Hepatic stellate cell (primary cell): ENCODE data around the gene CELSR1.
"Not testable (repeated sequence)": the region's sequence is repeated elsewhere in the genome, so short reads cannot be mapped to it uniquely, and the experiment has no call there.

Source experiments
- DNase-seq: peaks from one replicate; pipeline ENCODE4 v3.0.0; 2011; ENCODE audit warnings: low spot score

Gene CELSR1

DNA sequence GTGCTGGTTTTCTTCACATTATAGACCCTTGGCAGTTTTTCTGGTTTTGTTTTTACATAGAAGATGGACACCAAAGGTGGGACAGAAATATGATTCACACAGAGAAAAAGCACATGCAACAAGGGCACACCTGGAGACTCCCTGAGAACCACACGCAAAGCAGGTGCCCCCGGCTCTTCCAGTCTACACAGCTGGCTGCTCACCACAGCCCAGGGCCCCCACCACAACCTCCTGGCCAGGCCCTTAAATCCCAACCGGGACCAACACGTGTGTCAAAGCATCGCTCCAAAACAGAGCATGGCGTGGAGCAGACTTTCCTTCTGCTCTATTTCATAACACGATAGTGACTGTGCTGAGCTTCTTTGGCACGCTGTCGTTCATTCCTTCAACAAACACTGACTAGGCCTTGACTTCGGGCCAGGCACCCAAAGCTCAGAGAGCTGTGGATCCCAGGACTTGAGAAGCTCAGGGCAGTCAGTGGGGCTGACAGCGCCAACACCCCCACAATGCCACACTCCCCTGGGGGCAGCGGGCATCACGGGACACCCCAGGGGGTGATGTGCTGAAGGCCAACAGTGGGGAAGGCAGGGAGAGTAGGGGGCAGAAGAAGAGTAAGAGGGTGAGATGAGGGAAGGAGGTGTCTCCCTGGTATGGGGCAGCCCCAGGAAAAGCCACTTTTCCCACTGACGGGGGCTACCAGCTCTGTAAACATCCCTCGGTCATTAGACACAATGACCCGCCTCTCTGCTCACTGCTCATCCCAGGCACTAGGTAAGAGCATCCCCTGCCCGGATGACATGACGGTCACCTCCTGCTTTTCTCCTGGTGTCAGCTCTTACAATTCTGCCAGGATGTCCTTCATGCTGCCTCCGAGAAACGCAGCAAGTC lies 26.0 kb downstream of the CELSR1 start:
- no peak for DNase-seq

GRCh38 chr22:46509416-46510089 lies 27.9 kb downstream of the CELSR1 start:
- no peak for DNase-seq

GRCh38 chr22:46508491-46508999 lies 28.9 kb downstream of the CELSR1 start:
- DNase-seq = no peak

GRCh38 chr22:46507451-46508425 lies 29.7 kb downstream of the CELSR1 start:
- no peak for DNase-seq

DNA sequence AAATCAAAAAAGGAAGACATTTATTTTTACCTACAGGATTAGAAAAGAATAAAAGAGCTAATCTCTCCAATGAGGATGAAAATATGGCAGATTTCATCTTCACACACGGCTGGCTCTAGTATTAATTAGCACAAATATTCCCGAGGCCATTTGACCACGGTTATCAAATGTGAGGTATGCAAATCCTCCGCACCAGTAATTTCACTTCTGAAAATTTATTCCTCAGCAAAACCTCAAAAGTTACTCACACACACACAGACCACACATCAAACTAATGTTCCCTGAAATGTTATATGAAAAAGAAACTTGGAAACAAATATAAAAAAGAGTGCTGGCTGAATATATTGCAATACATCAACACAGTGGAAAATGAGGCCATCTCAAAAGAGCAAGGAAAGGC lies 32.8 kb downstream of the CELSR1 start:
- no peak for DNase-seq

GRCh38 chr22:46502440-46503175 lies 34.8 kb downstream of the CELSR1 start:
- no peak for DNase-seq

- DNase-seq = peak; percentile 73
Measured at GRCh38 chr22:46501701-46502100, 35.7 kb downstream of the CELSR1 start.

DNA sequence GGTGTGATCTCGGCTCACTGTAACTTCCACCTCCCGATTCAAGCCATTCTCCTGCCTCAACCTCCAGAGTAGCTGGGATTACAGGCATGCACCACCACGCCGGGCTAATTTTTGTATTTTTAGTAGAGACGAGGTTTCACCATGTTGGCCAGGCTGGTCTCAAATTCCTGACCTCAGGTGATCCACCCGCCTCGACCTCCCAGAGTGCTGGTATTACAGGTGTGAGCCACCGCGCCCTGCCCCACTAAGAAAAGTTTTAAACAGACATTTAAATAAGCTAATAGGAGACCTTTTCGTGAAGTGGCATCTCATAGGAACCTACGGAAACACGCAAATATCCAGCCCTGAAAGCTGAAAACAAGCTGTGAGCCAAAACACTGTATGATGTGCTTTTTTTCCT lies 36.2 kb downstream of the CELSR1 start:
- not testable (repeated sequence) for DNase-seq

DNA sequence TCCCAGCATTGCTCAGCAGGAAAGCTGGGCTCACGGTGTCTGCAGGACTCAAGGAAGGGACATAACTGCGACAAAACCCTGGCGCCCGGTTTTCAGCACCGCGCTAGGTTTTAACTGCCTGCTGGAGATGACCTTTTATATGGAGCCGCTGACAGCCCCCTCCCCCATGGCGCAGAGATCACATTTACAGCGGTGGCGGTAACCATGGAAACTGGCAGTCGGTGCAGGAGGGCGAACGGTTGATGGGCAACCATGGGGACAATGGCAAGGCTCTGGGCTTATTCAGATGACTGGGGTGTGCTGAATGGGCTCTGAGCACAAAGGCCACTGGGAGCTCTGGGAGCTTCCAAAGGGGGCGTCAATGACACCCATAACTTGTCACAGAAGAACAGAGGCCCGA lies 37.2 kb downstream of the CELSR1 start:
- DNase-seq = no peak

DNA sequence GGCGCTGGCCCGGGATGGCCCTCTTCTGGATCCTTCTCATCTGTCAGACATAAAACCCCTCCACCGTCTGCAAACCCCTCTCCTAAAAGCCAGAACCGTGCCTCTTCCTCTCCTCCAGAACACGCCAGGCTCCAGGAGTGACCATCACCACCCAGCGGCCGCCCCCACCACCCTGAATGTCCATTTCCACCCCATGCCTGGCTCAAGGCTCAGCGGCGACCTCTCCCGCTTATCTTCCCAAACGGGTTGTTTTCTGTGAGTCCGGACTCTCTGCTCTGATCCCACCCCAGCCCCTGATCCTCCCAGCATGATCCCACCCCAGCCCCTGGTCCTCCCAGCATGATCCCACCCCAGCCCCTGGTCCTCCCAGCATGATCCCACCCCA lies 37.6 kb downstream of the CELSR1 start:
- DNase-seq = no peak

DNA sequence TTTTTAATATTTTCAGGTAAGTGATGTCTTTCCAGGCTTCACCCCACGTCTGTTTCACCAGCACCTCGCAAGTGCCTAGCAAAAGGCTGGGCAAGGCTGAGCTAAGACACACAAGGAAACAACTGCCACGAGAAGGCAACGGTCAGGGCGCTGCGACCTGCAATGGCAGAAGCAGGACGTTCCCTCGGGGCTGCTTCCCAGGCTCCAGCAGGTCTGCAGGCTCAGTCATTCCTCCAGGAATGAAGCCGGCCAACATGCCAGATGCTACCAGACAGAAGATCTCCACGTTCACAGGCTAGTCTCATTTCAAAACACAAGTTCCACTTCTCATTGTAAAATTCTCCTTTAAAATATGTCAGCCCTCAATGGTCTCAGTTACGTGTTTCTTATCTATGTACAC lies 45.5 kb downstream of the CELSR1 start:
- DNase-seq = no peak

DNA sequence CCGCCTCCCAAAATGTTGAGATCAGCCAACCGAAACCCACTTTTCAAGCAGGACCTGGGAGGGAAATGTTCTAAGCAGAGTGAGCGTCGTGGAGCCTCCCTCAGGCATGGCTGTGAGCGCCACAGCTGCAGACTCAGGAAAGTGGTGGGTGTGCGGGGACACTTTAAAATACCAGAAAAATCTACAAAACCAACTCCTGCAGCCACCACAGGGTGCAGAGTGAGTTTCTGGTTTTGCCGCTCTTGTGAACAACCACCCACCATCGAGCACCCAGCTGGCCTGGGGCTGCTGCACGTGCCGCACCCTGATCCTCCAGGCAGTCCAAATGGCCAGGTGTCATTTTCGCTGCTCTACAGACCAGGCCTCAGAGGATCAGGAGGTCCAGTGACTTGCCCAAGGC lies 46.9 kb downstream of the CELSR1 start:
- DNase-seq = no peak

DNA sequence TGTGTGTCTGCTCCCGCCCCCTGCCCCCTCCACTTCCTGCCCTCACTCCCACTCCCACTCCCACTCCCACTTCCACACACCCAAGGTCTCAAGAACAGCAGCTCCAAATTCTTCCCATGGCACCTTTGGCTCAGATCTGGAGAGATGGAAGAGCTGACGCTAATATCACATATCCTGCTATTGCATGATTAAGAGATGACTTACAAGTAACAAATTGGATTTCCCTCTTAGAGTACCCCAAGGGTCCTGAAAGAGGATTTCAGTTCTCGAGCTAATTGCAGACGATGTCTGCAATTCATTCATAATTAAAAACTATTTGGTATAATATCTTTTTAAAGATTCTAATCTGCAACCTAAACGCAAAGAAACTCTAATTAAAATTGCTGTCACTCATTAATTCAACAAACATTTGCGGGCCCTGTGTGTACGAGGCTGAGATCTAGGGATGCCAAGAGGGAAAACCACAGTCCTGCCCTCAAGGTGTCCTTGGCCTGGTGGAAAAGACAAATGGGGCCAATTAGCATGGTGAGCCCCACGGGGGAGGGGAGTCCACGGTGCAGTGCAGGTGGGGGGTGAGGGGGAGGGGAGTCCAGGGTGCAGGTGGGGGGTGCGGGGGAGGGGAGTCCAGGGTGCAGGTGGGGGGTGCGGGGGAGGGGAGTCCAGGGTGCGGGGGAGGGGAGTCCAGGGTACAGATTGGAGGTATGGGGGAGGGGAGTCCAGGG lies 50.3 kb downstream of the CELSR1 start:
- DNase-seq = no peak

DNA sequence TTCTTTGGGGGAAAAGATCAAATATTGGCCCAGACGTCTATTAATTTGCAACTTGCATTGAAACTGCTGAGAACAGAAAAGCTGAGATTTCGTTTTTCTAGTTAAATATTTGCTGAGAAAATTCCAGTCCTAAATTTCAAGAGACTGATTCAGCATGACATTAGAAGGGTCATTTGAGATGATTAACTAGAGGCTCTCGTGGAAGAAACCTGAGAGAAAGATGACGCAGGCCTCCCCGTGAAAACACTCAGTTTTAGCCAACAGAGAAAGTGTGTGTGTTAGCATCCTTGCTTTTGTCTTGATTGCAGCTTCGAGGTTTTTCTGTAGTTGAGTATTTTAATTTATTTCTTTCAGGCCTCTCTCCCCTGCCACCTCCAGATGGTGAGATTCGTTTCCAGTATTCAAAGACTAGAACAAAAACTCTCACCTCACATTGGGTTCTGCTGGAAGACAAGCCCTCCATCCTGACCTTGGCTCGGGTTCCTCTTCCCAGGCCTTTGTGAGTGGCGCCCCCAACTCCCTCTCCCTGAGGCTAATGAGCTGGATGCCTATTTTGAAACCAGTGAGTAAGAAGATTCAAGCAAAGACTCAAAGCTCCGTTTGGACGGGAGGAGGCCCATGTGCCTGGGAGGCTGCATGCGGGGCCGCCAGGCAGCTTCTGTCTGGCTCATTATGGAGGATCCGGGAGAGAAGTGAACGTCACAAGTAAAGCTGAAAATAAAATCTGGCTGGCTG lies 52.4 kb downstream of the CELSR1 start:
- DNase-seq = no peak

DNA sequence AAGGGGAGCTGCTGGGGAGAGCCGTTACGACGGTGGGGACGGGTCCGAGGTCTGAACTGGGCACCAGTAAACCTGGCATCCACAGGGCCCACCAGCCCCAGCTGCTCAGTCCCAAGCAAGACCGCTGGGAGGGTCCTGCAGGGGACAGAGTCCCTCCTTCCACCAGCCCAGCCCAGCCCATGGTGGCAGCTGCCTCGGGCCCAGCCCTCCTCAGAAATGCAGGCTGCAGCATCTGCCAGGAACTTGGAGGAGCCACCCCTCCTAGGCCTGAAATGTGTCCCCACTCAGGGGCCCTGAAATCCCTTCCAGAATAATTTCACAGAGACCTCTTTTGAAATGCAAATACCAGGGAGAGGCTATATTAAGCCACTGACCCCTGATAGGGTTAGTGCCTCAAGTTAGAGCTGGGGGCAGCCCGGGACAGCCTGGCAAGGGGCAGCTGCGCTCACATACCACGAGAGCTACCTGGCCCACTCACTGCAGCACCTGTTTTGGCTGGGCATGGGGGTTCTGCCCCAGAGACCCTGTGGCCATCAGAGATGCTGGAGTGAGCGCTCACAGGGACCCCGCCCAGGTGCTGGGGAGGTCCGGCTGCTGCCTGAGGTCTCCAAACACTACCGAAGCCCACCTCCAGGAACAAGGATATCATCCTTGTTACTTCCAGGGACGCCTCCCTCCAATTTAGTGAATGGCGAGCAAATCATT lies 53.1 kb downstream of the CELSR1 start:
- no peak for DNase-seq

- no peak for DNase-seq
Measured at GRCh38 chr22:46483353-46483752, 54.1 kb downstream of the CELSR1 start.

GRCh38 chr22:46482056-46482675 lies 55.3 kb downstream of the CELSR1 start:
- no peak for DNase-seq

DNA sequence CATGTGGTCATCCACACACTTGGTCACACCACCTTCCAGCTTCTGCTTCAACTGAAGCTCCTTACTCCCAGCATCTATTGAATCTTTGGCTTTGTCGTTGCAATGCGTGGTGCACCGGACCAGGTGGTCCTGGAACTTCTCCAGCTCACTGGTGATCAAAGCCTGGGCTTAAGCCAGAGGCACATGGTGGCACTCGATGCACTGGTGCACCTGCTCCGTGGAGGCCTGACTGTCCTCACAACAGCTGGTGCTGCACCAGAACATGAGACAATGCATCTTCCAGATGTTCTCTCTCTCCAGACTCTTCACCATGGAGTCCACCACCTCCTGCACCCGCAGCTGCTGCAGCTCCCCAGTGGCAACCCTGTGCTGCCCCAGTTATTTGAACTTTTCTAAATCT lies 56.0 kb downstream of the CELSR1 start:
- DNase-seq = no peak

- no peak for DNase-seq
Measured at GRCh38 chr22:46480396-46480795, 57.0 kb downstream of the CELSR1 start.
